ENCODE measurements around the gene LYST.

The LYST gene

DNA sequence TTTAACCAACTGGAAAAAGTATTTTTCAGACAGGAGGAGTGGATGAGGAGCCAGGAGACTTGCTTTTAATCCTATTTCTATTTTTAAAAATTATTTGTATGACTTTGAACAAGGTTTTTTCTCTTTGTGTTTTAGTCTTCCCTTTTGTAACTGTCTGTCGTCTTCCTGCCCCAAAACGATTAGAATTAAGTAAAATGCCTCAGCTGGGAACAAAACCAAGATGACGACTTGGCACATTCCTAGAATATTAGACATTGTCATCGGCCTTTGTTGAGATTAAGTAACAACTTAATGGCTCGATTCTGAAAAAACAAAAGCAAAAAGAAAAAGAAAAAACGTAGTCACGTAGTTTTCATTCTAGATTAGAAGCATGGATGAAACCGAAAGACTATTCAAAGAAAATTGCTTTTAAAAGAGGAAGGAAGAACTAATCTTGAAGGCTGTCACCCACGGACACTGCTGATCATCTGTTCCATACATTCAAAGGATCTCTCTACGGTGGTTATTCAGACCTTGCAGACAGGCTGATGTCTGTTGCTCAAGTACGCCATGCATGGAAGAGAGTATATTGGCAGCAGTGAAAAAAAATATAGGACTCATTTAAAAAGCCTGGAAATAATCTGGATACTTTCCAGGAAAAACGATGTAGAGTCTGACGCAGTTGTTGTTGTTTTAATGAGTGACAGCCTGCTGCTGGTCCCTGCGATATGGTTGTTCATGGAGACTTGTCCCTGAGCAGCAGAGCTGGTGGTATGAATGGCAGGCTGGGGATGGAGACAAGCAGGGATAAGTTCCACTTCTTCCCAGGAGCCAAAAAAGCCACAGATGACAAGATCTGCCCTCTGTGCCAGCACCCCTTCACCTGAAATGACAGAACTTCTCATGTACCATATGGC lies 234.0 kb downstream of the LYST start:
- TF ChIP-seq POLR2AphosphoS5 (IDR thresholded peaks at IDR 0.05; ENCODE audit: low read depth, low read length): no peak
- no peak for TF ChIP-seq TAF1 (IDR thresholded peaks at IDR 0.05; ENCODE audit: borderline replicate concordance, insufficient read depth, low read length)
- TF ChIP-seq SIN3A (IDR thresholded peaks at IDR 0.05; ENCODE audit: borderline replicate concordance, insufficient read depth, low read length): no peak
- no peak for TF ChIP-seq FOXP2 (optimal IDR thresholded peaks at IDR 0.05; ENCODE audit: borderline replicate concordance, extremely low read depth, extremely low read length, insufficient read depth)
- TF ChIP-seq, protein P1, sequence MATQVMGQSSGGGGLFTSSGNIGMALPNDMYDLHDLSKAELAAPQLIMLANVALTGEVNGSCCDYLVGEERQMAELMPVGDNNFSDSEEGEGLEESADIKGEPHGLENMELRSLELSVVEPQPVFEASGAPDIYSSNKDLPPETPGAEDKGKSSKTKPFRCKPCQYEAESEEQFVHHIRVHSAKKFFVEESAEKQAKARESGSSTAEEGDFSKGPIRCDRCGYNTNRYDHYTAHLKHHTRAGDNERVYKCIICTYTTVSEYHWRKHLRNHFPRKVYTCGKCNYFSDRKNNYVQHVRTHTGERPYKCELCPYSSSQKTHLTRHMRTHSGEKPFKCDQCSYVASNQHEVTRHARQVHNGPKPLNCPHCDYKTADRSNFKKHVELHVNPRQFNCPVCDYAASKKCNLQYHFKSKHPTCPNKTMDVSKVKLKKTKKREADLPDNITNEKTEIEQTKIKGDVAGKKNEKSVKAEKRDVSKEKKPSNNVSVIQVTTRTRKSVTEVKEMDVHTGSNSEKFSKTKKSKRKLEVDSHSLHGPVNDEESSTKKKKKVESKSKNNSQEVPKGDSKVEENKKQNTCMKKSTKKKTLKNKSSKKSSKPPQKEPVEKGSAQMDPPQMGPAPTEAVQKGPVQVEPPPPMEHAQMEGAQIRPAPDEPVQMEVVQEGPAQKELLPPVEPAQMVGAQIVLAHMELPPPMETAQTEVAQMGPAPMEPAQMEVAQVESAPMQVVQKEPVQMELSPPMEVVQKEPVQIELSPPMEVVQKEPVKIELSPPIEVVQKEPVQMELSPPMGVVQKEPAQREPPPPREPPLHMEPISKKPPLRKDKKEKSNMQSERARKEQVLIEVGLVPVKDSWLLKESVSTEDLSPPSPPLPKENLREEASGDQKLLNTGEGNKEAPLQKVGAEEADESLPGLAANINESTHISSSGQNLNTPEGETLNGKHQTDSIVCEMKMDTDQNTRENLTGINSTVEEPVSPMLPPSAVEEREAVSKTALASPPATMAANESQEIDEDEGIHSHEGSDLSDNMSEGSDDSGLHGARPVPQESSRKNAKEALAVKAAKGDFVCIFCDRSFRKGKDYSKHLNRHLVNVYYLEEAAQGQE (IDR thresholded peaks at IDR 0.05; ENCODE audit: insufficient read depth in 1 of 2, low read depth in 2 of 2, low read length in 2 of 2): no peak

DNA sequence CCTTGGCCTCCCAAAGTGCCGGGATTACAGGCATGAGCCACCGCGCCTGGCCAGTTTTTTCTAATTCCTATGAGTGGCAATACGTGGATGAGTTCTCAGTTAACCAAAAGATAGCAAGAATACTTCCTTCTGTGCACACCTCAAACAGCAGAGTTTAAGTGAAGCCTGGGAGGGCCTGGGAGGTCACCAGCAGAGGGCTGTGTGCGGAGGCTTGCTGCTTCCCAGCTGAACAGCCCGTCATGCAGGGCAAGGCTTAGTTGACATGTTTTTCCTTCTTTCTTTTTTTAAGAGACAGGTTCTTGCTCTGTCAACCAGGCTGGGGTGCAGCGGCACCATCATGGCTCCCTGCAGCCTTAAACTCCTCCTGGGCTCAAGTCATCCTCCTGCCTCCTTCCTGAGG lies 234.9 kb downstream of the LYST start:
- TF ChIP-seq TAF1 (IDR thresholded peaks at IDR 0.05; ENCODE audit: borderline replicate concordance, insufficient read depth, low read length) (no peak), SIN3A (IDR thresholded peaks at IDR 0.05; ENCODE audit: borderline replicate concordance, insufficient read depth, low read length) (no peak), POLR2AphosphoS5 (IDR thresholded peaks at IDR 0.05; ENCODE audit: low read depth, low read length) (no peak), FOXP2 (optimal IDR thresholded peaks at IDR 0.05; ENCODE audit: borderline replicate concordance, extremely low read depth, extremely low read length, insufficient read depth) (no peak)
- TF ChIP-seq, protein P1 (IDR thresholded peaks at IDR 0.05; ENCODE audit: insufficient read depth in 1 of 2, low read depth in 2 of 2, low read length in 2 of 2): no peak

DNA sequence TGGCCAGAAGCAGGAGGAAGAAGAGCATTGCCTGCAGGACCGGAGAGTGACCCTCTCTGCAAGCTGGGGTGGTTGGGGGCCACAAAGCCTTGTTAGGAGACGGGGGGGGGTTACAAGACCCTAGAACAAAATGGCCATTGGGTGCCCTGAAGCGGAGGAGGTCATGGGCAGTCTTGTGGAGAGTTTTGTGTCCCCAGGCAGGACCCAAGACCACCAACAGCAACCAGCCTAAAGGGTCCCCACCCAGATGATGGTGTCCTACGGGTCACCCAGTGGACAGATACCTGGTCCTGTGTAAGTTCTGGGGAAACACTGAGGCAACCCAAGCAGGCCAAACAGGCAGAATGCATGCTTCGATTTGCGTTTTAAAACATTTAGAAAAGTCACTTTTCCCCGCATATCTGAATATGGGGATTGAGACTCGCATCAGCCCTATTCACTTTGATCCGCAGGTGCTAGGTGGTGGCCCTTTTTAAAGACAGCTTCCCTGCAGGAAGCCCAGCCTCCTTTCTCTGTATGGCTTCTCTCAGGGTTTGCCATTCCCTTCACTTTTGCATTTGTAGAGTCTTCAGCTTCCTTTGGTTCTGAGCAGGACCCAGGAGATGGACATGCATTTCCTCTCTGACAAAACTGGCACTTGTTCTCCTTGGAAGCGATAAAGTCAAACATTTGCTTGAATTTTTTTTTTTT lies 238.2 kb downstream of the LYST start:
- TF ChIP-seq FOXP2 (optimal IDR thresholded peaks at IDR 0.05; ENCODE audit: borderline replicate concordance, extremely low read depth, extremely low read length, insufficient read depth) (no peak), SIN3A (IDR thresholded peaks at IDR 0.05; ENCODE audit: borderline replicate concordance, insufficient read depth, low read length) (no peak), POLR2AphosphoS5 (IDR thresholded peaks at IDR 0.05; ENCODE audit: low read depth, low read length) (no peak), TAF1 (IDR thresholded peaks at IDR 0.05; ENCODE audit: borderline replicate concordance, insufficient read depth, low read length) (no peak)
- TF ChIP-seq, protein P1 (IDR thresholded peaks at IDR 0.05; ENCODE audit: insufficient read depth in 1 of 2, low read depth in 2 of 2, low read length in 2 of 2): no peak

DNA sequence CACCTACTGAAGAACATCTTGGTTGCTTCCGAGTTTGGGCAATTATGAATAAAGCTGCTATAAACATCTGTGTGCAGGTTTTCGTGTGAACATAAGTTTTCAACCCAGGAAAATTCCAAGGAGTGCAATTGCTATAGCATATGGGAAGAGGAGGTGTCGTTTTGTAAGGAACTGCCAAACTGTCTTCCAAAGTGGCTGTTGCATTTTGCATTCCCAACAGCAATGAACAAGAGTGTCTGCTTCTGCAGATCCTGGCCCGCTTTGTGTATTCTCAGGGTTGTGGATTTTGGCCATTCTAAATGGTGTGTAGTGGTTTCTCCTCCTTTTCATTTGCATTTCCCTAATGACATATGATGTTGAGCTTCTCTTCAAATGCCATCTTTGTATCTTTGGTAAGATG lies 240.9 kb downstream of the LYST start:
- TF ChIP-seq, protein P1 (IDR thresholded peaks at IDR 0.05; ENCODE audit: insufficient read depth in 1 of 2, low read depth in 2 of 2, low read length in 2 of 2): no peak
- TF ChIP-seq POLR2AphosphoS5 (IDR thresholded peaks at IDR 0.05; ENCODE audit: low read depth, low read length): no peak

All from PFSK-1 (cell line).